GM18508 (cell line): ENCODE data around the gene PAK1IP1.
A peak's percentile ranks its signal among the peaks of the same experiment; 100 is the strongest.
"Not testable (repeated sequence)": the region's sequence is repeated elsewhere in the genome, so short reads cannot be mapped to it uniquely, and the experiment has no call there.

Experiments used
- ATAC-seq: cut with Tn5 transposase; IDR thresholded peaks from one replicate; pipeline ENCODE4 v1.9.1; 2021; ENCODE audit warnings: moderate number of reproducible peaks; ENCODE audit not compliant: insufficient read depth, unreplicated experiment

The PAK1IP1 gene, protein sequence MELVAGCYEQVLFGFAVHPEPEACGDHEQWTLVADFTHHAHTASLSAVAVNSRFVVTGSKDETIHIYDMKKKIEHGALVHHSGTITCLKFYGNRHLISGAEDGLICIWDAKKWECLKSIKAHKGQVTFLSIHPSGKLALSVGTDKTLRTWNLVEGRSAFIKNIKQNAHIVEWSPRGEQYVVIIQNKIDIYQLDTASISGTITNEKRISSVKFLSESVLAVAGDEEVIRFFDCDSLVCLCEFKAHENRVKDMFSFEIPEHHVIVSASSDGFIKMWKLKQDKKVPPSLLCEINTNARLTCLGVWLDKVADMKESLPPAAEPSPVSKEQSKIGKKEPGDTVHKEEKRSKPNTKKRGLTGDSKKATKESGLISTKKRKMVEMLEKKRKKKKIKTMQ

DNA sequence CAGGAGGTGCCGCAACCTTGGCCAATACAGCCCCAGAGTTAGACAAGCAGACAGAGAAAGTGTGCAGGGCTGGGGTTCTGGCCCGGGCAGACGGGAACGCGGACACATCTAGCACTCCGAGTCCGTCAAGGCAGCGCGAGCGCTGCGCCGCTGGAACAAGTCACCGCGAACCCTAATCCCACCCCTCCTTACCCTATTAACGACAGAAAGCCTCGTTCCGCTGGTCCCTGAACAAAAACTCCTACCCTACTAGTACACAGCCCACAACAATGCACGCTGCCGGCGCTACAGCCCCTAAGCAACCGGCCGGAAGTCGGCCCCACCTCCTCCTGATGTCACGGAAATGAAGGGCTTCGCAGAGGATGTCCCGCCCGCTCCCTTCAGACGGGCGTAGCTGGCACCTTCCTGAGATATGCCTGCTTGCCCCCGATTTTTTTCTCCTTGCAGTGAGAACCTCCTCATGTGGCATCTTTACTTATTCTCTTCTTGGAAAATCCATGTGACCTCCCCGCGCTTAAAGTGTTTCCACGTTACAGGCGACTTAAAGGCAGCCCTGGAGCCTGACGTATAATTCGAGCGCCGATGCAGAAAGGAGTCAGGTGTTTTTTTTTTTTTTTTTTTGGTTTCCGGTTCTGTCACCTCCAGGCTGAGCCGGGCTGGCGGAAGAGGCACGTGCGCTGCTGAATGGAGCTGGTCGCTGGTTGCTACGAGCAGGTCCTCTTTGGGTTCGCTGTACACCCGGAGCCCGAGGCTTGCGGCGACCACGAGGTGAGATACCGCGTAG, at the start of gene PAK1IP1, which contains the start of gene C6orf52:
PAK1IP1 (plus strand) TSS at position 671 of the 784 bp plus-strand sequence; CDS start at position 685, 14 bp downstream.
C6orf52 (minus strand) TSS at position 315 of the 784 bp plus-strand sequence. CDS start 7,066 bp downstream, outside the sequence.
- peak; percentile 91 for ATAC-seq

DNA sequence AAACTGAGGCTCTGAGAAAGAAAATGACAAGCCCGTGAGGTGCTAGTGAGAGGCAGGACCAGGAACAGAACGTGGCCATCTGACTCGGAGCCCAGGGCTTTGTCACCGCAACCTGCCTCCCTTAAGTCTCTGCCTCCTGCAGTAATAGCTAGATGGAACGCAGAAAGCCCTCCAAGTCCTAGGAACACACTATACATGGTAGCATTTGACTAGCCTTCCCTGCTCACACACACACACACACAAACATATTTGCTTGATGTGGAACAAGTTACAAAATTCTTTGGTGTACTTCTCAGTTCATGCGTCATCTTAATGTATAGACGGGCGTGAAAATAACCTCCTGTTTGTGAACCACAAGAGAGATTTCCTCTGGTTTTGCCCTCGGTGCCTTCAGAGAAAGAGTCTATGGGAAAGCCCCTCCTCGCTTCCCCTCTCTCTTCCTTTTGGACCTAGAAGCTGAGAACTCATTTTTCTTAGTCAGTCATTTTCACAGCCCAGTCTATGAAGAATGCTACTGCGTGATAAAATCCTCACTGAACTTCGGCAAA, 39.2 kb upstream of the PAK1IP1 start:
- ATAC-seq = no peak

GRCh38 chr6:10658910-10659698, 35.7 kb upstream of the PAK1IP1 start:
- no peak for ATAC-seq

GRCh38 chr6:10659699-10660348, 34.9 kb upstream of the PAK1IP1 start:
- ATAC-seq = no peak

- ATAC-seq = not testable (repeated sequence)
Measured at GRCh38 chr6:10660431-10661191, 34.2 kb upstream of the PAK1IP1 start.

GRCh38 chr6:10662207-10662606, 32.6 kb upstream of the PAK1IP1 start:
- ATAC-seq = no peak

- ATAC-seq = no peak
Measured at GRCh38 chr6:10662742-10663141, 32.0 kb upstream of the PAK1IP1 start.

DNA sequence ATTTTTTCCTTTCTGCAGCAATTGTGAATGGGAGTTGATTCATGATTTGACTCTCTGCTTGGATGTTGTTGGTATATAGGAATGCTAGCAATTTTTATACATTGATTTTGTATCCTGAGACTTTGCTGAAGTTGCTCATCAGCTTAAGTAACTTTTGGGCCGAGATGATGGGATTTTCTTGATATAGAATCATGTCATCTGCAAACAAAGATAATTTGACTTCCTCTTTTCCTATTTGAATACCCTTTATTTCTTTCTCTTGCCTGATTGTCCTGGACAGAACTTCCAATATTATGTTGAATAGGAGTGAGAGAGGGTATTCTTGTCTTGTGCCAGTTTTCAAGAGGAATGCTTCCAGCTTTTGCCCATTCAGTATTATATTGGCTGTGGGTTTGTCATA, 29.2 kb upstream of the PAK1IP1 start:
- not testable (repeated sequence) for ATAC-seq

GRCh38 chr6:10668126-10668917, 26.4 kb upstream of the PAK1IP1 start:
- no peak for ATAC-seq

GRCh38 chr6:10676403-10676802, 18.4 kb upstream of the PAK1IP1 start:
- no peak for ATAC-seq

DNA sequence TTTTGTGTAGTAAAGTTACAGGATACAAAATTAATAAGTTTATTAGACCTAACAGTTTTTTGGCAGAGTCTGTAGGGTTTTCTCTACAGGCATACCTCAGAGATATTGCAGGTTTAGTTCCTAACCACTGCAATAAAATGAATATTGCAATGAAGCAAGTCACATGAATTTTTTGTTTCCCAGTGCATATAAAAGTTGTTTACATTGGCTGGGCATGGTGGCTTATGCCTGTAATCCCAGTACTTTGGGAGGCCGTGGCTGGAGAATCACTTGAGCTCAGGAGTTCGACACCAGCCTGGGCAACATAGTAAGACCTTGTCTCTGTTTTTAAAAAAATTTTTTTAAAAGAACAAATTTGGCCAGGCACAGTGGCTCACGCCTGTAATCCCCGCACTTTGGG, 16.3 kb upstream of the PAK1IP1 start:
- ATAC-seq = no peak

GRCh38 chr6:10681795-10682194, 13.0 kb upstream of the PAK1IP1 start:
- ATAC-seq = no peak

- ATAC-seq = no peak
Measured at GRCh38 chr6:10682355-10682988, 12.3 kb upstream of the PAK1IP1 start.

DNA sequence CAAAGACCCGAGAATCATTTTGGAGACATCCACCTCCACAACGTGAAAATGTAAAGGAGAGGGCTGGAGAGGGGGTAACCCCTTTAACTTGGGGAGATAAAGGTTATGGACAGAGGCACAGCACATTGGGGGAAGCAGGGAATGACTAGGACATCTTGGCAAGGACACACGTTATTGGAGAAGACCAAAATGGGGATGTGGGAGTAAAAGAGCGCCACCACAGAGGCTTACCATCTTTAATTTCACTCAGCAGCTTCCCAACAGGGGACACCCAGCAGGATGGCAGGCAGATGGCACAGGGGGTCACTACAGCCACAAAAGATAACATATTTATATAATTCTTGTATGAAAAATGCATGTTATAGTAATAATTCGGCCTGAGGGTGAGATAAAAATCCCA, 10.2 kb upstream of the PAK1IP1 start:
- ATAC-seq = no peak

DNA sequence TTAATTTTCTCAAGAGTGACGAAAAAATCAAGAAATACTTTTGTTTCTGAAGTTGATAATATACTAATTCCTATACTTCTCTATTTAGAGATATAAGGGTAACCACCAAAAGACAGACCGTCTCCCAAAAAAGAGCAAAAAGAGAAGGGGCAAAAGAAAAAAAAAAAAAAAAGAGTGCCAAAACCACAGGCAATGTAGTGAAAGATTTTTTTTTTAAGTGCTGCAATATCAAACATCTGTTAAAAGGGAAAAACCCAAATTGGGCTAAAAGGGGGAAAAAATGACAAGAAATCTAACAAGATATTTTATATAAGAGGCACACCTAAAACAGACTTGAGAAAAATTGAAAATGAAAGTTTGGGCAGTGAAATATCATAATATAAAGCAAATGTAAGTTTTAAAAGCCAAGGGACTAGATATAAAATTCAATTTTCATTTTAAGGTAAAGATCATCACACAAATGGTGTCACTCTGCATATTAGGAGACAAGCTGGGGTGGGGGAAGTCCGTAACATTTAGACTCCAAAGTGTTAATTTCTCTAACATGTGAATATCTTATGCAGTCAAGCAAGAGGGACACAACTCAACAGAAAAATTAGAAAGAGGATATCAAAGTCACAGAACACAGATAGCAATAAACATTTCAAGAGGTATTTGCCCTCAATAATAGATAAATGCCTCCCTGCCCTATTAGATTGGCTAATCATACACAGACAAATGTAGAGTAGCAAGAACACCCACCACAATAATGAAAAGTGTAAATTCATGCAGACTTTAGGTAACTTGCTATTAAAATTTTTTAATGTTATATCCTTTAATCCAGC, 9.5 kb upstream of the PAK1IP1 start:
- ATAC-seq = no peak

GRCh38 chr6:10686901-10687300, 7.9 kb upstream of the PAK1IP1 start:
- ATAC-seq = no peak

GRCh38 chr6:10687582-10687981, 7.2 kb upstream of the PAK1IP1 start:
- no peak for ATAC-seq
